HepG2 (cell line): Measurements from ENCODE around the gene GRIA3. TPM values are rescaled to one million over a fixed set of nuclear protein-coding genes. Genes with fewer than 3 reads are reported as not detected.

Source experiments
- ATAC-seq: fragments of 200-7000 bp; cut with Tn5 transposase; 3 replicates; pipeline ENCODE4 v1.9.1; 2020; ENCODE audit warnings: mild to moderate bottlenecking, moderate library complexity
- BruUV-seq: library from RNA; stranded (reverse); fragments of 400-500 nt; replicated peaks from 2 replicates; lab custom pipeline; 2021; lab: Mats Ljungman, UMichigan
- CTCF ChIA-PET: fragments of 300-600 bp; formaldehyde crosslinking; extraction: SDS; loops from one replicate; lab custom pipeline; 2021; ENCODE audit warnings: low total read pairs, inconsistent platforms, low intra/inter-chr PET ratio; lab: Yijun Ruan, JAX
- POLR2A ChIA-PET: fragments of 350-600 bp; sonication (Branson Sonifier 250); formaldehyde crosslinking; loops from one replicate; lab custom pipeline; 2020; ENCODE audit warnings: antibody characterized with exemption, inconsistent platforms; lab: Yijun Ruan, JAX
- DNase-seq: peaks from one replicate; pipeline ENCODE4 v3.0.0-alpha.2; 2015; ENCODE audit warnings: low spot score
- FAIRE-seq: peaks from 3 replicates; lab custom pipeline; 2011; peaks lifted over from hg19 to GRCh38; lab: Jason Lieb, UNC
- H2AFZ ChIP-seq: one replicate; pipeline ENCODE4 v1.6.1; 2011; ENCODE audit warnings: low read length, inconsistent platforms
- H3K27ac ChIP-seq: fragments of 300-600 bp; 3 replicates; pipeline ENCODE4 v1.8.0; 2011; ENCODE audit warnings: mixed run types, mild to moderate bottlenecking, mixed read lengths, low read length, inconsistent platforms; ENCODE audit not compliant: insufficient read depth; ENCODE audit errors: extremely low read length
- H3K27me3 ChIP-seq, 2 experiments: fragments of 200-600 bp in 1 of 2; 2 replicates in 1 of 2; 3 replicates in 1 of 2; pipeline versions ENCODE4 v1.6.0 to v1.8.0; 2011; ENCODE audit warnings: low read length in 2 of 2, mild to moderate bottlenecking in 2 of 2, moderate library complexity in 2 of 2, inconsistent platforms in 1 of 2; ENCODE audit not compliant: insufficient read depth in 2 of 2, control insufficient read depth in 1 of 2
- H3K36me3 ChIP-seq, 2 experiments: fragments of 200-600 bp in 1 of 2; replicated peaks in 1 of 2; 2 replicates in 1 of 2; 3 replicates in 1 of 2; pipeline versions ENCODE4 v1.5.1 to v1.8.0; 2011; ENCODE audit warnings: low read length in 2 of 2, inconsistent platforms in 1 of 2; ENCODE audit not compliant: insufficient read depth in 2 of 2, control insufficient read depth in 1 of 2
- H3K4me1 ChIP-seq: 2 replicates; pipeline ENCODE4 v1.5.1; 2012; ENCODE audit warnings: low read length, inconsistent platforms; ENCODE audit not compliant: insufficient read depth
- H3K4me2 ChIP-seq: 2 replicates; pipeline ENCODE4 v1.6.0; 2011; ENCODE audit warnings: low read depth, low read length, inconsistent platforms
- H3K4me3 ChIP-seq, 3 experiments: fragments of 200-600 bp in 1 of 3; sonication (generic), shearing (Covaris generic) in 1 of 3; replicated peaks in 1 of 3; 2 replicates each; pipeline ENCODE4 v1.5.1; 2011 to 2016; ENCODE audit warnings: low read length in 3 of 3, inconsistent platforms in 2 of 3, low read depth in 2 of 3, mild to moderate bottlenecking in 2 of 3, control low read depth in 1 of 3, mixed read lengths in 1 of 3; ENCODE audit not compliant: insufficient read depth in 1 of 3
- H3K79me2 ChIP-seq: one replicate; pipeline ENCODE4 v1.6.1; 2011; ENCODE audit warnings: low read length, inconsistent platforms; ENCODE audit not compliant: insufficient read depth
- H3K9ac ChIP-seq: 2 replicates; pipeline ENCODE4 v1.6.0; 2011; ENCODE audit warnings: mild to moderate bottlenecking, low read depth, low read length, inconsistent platforms; ENCODE audit not compliant: insufficient read depth
- H3K9me3 ChIP-seq: 2 replicates; pipeline ENCODE4 v1.5.1; 2012; ENCODE audit warnings: mild to moderate bottlenecking, low read length
- H4K20me1 ChIP-seq: 2 replicates; pipeline ENCODE4 v1.6.0; 2011; ENCODE audit warnings: inconsistent platforms, mild to moderate bottlenecking, low read length, moderate library complexity; ENCODE audit not compliant: insufficient read depth
- RCOR2 ChIP-seq: IDR thresholded peaks from 2 replicates; pipeline ENCODE4 v1.6.1; 2016; ENCODE audit warnings: missing biosample characterization, missing genetic modification reagents
- SMAD3 ChIP-seq: sonication (generic); formaldehyde crosslinking; IDR thresholded peaks from 2 replicates; pipeline ENCODE4 v1.4.0; 2020; ENCODE audit warnings: missing genetic modification reagents
- ZBTB33 ChIP-seq: sonication (generic); formaldehyde crosslinking; IDR thresholded peaks from 2 replicates; pipeline ENCODE4 v1.4.0; 2020; ENCODE audit warnings: missing genetic modification reagents
- ZBTB38 ChIP-seq: sonication (generic); formaldehyde crosslinking; IDR thresholded peaks from 2 replicates; pipeline ENCODE4 v1.5.1; 2020; ENCODE audit warnings: mild to moderate bottlenecking, missing genetic modification reagents
- WGBS: methylation state at CpG from one replicate; pipeline ENCODE4 v1.1.6; 2017; ENCODE audit warnings: low lambda C conversion rate; 5-methylcytosine and 5-hydroxymethylcytosine counted together
- in situ Hi-C: cut with HindIII; loops from 2 replicates; pipeline ENCODE4 v1.10.0; 2017; ENCODE audit warnings: low pct_unique_long_range_greater_than_20kb; ENCODE audit not compliant: extremely low pct_ligation_motif_present
- intact Hi-C: fragments of 100-400 bp; cut with micrococcal nuclease; formaldehyde crosslinking; loops from one replicate; pipeline ENCODE4 v1.10.0; 2022; ENCODE audit not compliant: unreplicated experiment
- polyA plus RNA-seq, 8 experiments: library from polyadenylated mRNA; depleted of rRNA in 3 of 8; stranded (reverse) in 7 of 8; unstranded in 1 of 8; fragments of >200 nt; fragmentation: Illumina TruSeq in 4 of 8; extraction: Trizol in 4 of 8; gene quantifications; 2 replicates each; pipeline versions ENCODE4 v1.2.1 to v1.2.3, GENCODE V29; 2011 to 2016; ENCODE audit warnings: low read depth in 4 of 8, missing spikeins in 1 of 8, mixed read lengths in 1 of 8; ENCODE audit not compliant: insufficient read depth in 1 of 8
- total RNA-seq, 5 experiments: library from RNA; depleted of rRNA; stranded (reverse); fragments of >200 nt; fragmentation: Illumina TruSeq; extraction: Trizol; gene quantifications; 2 replicates each; pipeline ENCODE4 v1.2.3, GENCODE V29; 2016; ENCODE audit warnings: low read depth in 1 of 5
- TF ChIP-seq, protein P1 (sequence below): sonication (generic); formaldehyde crosslinking; IDR thresholded peaks from 2 replicates; pipeline ENCODE4 v1.9.0; 2021; ENCODE audit warnings: missing genetic modification reagents, borderline replicate concordance

The GRIA3 gene
- total and polyA plus RNA-seq, 2 of the 13 experiments (the other 11 are each of a cell fraction or from before 2014, with no cell fraction given), result not detected

DNA sequence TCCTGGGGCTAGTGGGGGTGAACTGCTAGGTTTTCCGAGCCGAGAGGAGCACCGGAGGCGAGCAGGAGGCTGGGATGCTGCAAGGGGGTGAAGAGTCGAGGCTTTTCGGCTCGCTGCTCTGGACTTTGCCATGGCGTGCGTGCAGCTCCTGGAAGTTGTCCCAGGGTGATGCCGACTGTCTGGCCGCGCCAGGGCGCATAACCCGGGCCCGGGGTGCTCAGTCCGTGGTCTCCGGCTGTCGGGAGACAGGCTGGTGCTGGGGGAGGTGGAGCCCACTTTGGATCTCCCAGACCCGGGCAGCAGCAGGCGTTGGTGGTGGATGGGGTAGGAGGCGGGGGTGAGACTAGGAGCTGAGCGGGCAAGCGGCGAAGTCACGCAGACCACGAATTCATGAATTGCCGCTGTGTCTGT lies 793 bp downstream of the GRIA3 start:
- CTCF ChIA-PET, result no interaction called here
- Histone ChIP-seq H3K27me3 (0 out of 5 replicates have a peak, but pooled peaks cover 0 to 5% of the 10 kb centered on the region in 2 experiments), H3K36me3 (no peaks in the 10 kb centered on the region), H3K9ac (no peak overlapping the region), H3K27ac (no peak overlapping the region), H2AFZ (no peak overlapping the region), H3K4me2 (no peak overlapping the region), H4K20me1 (no peaks in the 10 kb centered on the region), H3K79me2 (no peaks in the 10 kb centered on the region), H3K4me3 (no peak overlapping the region), H3K4me1 (no peaks in the 10 kb centered on the region), H3K9me3 (no peaks in the 10 kb centered on the region)
- FAIRE-seq (no peak), DNase-seq (no peak), ATAC-seq (no peak)
- no peak for TF ChIP-seq ZBTB38 (CRISPR knock-in tag)
- TF ChIP-seq SMAD3, result no peak
- TF ChIP-seq ZBTB33, result no peak
- no peak for TF ChIP-seq RCOR2
- TF ChIP-seq, protein P1, sequence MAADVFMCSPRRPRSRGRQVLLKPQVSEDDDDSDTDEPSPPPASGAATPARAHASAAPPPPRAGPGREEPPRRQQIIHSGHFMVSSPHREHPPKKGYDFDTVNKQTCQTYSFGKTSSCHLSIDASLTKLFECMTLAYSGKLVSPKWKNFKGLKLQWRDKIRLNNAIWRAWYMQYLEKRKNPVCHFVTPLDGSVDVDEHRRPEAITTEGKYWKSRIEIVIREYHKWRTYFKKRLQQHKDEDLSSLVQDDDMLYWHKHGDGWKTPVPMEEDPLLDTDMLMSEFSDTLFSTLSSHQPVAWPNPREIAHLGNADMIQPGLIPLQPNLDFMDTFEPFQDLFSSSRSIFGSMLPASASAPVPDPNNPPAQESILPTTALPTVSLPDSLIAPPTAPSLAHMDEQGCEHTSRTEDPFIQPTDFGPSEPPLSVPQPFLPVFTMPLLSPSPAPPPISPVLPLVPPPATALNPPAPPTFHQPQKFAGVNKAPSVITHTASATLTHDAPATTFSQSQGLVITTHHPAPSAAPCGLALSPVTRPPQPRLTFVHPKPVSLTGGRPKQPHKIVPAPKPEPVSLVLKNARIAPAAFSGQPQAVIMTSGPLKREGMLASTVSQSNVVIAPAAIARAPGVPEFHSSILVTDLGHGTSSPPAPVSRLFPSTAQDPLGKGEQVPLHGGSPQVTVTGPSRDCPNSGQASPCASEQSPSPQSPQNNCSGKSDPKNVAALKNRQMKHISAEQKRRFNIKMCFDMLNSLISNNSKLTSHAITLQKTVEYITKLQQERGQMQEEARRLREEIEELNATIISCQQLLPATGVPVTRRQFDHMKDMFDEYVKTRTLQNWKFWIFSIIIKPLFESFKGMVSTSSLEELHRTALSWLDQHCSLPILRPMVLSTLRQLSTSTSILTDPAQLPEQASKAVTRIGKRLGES (CRISPR knock-in tag), result no peak
- in situ Hi-C loops (no loop called here), intact Hi-C loops (no loop called here)
- WGBS, result no CpG with 5 or more reads among the region's 27 CpGs
- POLR2A ChIA-PET, result no interaction called here
- BruUV-seq, result no TSS peak
